ENCODE measurements around the gene TSPYL4. TPM values are rescaled to one million over a fixed set of nuclear protein-coding genes. Genes with fewer than 3 reads are reported as not detected.
"Not testable (repeated sequence)": the region's sequence is repeated elsewhere in the genome, so short reads cannot be mapped to it uniquely, and the experiment has no call there.

The TSPYL4 gene
- total RNA-seq, result 5.2 TPM

DNA sequence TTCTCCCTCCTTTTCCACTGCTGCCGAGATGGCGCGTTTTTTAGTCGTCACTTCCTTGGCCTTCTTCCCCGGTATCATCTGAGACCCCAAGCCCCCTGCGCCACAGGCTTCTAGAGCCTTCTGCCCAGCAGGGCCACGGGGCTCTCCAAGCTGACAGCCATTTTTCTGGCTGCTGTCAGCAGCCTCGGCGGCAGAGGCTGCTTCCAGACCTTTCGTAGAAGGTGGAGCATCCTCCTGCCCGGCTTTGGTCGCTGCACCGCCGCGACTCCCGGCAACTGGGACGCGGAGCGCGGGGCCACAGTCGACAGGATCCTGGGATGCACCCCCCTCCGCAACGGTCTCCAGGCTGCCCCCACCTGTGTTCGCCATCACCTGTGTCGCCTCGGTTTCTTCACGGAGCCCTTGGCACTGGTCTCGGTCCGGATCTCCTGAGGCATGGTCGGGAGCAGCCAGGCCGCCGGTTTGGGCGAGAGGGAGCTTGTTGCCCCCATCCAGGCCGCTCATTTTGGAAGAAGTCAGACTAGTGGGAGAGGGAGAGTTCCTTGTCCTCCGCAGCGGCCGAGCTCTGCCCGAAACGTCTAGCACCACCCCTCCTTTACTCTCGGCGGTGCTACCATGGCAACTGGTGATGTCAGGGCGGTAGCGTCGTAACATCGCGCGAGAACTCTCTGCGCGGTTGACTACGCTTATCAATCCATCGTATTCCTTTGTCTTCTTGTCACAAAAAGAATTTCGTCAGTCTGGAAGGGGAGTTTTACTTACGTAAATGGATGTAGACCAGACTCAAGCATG lies at the start of gene TSPYL4:
TSPYL4 (minus strand) TSS at position 571 of the 792 bp plus-strand sequence; CDS start at position 504, 67 bp downstream.
- peak; percentile 95 for DNase-seq (ENCODE audit: low spot score)
- ATAC-seq, result peak; percentile 88

DNA sequence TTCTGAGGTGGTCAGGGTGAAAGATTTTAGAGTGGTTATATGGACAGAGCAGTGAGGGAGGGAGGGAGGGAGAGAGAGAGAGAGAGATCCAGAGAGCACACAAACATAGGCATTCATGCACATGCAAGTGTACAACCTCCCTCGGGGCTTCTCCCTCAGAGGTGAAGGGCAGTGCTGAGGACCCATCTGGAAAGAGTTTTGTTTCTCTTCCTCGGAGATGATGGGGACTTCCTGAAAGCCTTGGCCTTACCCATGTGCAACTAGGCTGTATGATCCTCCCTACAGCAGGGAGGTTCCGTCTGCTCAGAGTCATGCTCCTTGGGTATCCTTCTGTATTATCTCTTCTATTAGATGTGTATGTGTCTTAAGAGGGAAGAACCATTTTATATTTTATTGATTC lies 47.2 kb upstream of the TSPYL4 start:
- DNase-seq (ENCODE audit: low spot score), result no peak

DNA sequence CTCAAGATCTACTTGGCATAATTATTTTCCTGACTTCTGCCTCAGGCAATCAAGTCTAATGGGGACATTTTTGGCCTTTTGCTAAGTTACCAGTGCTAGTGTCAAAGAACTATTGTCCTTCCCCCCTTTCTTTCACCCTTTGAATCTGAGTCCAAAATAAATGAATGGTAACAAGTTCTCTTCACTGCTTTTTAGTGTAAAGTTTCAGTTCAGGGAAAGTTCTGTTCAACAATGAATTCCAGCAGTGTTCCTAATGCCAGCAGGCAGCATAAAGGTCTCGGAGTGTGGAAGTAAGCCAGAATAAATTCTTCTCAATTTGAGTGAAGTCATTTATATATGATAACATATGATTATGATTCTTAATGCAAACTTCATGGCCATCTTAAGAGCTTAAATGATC lies 46.7 kb upstream of the TSPYL4 start:
- DNase-seq (ENCODE audit: low spot score) (no peak), ATAC-seq (no peak)

More for the DNA sequence above, 47.2 kb upstream of the TSPYL4 start:
- no peak for ATAC-seq

DNA sequence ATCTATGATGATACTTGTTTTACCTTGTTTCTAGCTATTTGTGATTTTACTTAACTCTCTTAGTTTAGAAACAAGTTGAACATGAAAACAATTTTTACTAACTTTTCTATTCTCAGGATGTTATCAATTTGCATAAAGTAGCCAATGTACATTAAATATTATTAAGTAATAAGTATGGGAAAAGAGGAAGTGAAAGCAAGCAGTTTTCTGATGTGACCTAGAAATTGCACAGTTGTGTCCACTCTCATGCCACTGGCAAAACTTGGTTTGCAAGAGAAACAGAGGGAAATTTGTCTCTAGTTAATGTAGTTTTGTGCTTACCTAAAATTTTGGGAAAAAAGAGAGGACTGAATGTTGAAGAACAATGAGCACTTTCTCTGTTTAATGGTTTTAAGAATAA lies 45.1 kb upstream of the TSPYL4 start:
- DNase-seq (ENCODE audit: low spot score) (no peak), ATAC-seq (no peak)

DNA sequence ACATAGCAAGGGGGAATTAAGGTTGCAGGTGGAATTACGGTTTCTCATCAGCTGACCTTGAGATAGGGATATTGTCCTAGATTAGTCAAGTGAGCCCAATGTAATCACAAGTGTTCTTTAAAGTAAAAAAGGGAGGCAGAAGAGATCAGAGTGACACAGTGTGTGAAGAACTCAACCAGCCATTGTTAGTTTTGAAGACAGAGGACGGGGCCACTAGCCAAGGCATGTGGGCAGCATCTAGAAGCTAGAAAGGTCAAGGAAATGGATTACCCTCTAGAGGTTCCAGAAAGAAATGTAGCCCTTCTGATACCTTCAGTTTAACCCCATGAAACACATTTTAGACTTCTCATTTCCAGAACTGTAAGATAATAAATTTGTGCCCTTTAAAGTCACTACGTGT lies 44.4 kb upstream of the TSPYL4 start:
- no peak for ATAC-seq
- DNase-seq (ENCODE audit: low spot score), result no peak

DNA sequence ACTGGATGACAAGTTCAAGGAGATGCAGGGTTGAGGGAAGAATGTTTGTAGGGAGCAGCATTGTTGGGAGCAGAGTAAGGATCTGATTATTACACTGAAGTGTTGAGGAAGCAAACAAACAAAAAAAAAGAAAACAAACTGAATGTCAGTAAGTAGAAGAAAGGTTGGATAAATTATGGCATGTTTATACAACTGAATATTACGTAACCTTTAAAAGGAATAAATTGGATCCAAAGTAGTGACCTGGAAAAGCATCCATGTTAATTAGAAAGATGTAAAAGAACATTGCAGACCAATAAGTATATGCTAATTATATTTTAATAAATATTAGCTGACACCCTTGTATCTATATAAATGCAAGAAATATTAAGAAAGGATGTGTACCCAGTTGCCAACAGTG lies 38.7 kb upstream of the TSPYL4 start:
- DNase-seq (ENCODE audit: low spot score), result no peak
- no peak for ATAC-seq

DNA sequence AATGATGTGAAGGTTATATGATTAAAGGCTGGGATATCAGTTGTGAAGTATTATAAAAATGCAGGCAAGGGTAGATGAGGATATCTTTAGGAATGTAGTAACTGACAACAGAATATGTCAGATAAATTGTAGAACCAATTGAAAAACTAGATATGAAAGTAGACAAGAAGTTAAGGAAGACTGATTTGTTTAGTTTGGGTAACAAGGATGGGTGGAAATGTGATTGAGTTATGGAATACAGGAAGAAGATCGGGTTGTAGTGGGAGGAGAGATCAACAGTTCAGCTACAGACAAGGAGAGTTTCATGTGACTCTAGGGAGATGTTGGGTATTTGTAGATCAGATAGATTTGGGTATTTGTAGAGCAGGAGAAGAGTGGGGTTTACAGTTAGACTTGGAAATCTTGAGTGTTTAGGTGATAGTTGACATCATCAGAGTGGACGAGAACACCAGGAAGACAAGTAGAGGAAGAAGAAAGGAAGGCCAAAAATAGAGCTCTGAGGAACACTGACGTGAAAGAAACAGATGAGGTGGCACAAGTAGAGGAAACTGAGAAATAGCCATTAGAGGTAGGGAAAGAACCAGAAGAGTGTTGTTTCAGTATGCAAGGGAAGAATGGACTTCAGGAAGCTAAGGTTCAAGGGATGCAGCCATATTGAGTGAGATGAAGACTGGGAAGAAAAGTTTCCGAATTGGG lies 38.0 kb upstream of the TSPYL4 start:
- DNase-seq (ENCODE audit: low spot score) (no peak), ATAC-seq (no peak)

DNA sequence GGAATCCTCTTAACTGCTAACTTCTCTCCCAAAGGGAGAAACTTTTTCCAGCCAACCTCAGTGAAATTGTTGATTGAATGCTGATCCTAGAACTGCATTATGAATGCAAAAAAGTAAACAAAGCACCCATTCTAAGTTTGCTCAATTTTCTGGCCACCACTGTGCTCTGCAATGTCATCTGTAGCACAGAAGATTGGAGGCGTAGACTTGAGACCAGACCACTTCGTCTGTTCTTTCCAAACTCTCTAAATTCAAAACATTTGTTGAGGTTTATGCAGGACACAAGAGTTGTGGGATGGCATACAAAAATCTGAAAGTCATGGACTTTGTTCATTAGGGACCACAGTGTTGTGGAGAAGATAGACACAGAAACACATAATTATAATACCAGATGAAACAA lies 36.9 kb upstream of the TSPYL4 start:
- DNase-seq (ENCODE audit: low spot score) (no peak), ATAC-seq (no peak)

DNA sequence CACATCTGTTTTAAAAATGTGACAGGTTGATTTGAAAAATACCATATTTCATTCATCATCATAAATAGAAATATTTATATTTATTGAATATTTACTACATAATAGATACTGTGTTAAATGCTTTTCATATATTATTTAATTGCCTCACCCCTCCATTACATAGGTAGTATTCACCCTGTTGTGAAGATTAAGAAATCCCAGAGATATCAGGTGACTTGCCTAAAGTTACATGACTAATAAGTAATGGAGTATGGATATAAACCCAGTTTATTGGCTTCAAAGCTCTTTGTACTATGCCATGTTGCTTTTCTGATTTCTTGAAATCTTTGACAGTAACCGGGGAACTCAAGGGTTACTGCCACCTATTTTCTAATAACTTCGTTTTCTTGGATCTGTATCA lies 36.0 kb upstream of the TSPYL4 start:
- DNase-seq (ENCODE audit: low spot score), result no peak
- ATAC-seq, result no peak

DNA sequence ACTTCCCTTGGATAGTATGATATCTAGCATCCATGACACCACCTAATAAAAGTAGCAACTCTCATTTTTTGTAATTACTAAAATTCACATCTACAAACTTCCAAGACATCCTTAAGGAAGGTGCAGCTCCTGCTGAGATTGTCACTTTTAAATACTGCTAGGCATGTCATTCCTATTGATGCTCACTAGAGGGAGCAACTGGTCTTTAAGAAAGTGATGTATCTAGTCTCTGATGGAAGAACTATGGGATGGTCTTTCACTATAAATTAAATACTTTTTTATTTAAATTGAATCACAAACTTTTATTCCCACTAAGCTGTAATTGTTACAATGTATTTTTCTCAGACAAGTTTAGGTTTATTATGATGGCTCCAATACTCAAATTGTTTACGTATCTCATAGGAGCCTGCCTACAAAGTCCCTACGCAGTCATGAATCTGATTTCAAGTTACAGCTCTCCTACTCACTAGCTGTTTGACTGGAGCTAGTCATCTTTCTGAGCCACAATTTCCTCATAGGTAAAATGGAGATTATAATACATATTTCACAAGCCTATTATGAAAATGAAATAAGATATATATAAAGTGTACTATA lies 33.9 kb upstream of the TSPYL4 start:
- ATAC-seq, result peak; percentile 91
- no peak for DNase-seq (ENCODE audit: low spot score)

DNA sequence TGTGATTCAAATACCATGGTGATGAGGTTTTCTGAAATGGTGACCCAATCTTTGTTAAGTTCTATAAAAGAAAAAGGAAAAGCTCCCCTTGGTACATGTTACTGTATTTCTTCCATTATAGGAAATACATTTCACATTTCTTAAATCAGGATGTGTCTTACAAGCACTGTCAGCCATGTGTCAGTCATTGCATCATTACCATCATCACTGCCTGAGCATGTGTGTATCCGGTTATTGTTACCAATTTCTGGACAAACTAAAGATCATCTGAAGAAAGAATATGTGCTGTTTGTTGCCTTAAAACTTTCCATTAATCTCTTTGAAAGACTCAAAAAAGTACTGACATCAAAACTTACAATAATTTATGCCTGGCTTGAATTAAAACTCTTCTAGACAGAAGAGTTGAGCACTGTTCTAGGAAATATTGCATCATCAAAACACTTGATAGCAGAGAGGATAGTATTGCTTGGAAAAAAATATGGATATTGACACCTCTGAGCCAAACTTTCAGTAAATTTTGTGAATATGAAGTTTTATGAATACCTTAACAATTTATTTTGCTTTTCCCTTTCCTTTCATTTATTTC lies 33.0 kb upstream of the TSPYL4 start:
- no peak for ATAC-seq
- no peak for DNase-seq (ENCODE audit: low spot score)

DNA sequence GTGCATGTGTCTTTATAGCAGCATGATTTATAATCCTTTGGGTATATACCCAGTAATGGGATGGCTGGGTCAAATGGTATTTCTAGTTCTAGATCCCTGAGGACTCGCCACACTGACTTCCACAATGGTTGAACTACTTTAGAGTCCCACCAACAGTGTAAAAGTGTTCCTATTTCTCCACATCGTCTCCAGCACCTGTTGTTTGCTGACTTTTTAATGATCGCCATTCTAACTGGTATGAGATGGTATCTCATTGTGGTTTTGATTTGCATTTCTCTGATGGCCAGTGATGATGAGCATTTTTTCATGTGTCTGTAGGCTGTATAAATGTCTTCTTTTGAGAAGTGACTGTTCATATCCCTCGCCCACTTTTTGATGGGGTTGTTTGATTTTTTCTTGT lies 31.1 kb upstream of the TSPYL4 start:
- not testable (repeated sequence) for DNase-seq (ENCODE audit: low spot score); ATAC-seq

DNA sequence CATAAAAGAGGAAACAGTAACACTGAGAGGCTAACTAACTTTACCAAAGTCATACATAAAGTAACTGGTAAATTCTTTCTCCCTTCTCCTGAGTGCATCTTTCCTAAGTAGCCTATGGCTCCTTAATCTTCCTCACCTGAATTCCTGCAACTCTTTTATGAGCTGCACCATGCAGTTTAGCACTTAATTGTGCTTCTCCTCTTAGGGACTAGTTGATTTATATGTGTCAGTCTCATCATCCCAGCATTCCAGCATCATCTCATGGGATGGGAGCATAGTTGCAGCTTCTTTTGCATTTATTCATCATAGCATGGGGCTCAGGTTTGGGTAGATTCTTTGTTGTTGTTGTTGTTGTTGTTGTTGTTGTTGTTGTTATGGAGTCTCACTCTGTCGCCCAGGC lies 29.3 kb upstream of the TSPYL4 start:
- ATAC-seq (no peak), DNase-seq (ENCODE audit: low spot score) (no peak)

DNA sequence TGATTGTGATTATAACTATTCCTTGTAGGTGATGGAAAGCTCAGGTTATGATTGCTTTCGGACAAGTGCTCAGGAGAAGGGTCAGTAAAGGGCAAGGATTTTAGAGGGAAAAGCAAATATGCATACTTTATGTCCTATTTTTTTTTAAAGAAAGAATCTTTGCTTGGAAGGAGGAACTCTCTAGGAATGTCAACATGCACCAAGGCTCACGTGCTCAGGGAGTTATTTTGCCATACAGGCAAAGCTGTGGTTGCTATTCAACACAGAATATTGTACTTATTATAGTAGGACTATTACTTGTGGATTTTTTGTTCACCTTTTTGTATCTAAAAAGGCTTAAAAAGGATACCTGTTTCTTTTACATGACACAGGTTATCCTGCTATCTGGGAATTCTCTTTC lies 28.8 kb upstream of the TSPYL4 start:
- no peak for ATAC-seq
- DNase-seq (ENCODE audit: low spot score), result no peak

DNA sequence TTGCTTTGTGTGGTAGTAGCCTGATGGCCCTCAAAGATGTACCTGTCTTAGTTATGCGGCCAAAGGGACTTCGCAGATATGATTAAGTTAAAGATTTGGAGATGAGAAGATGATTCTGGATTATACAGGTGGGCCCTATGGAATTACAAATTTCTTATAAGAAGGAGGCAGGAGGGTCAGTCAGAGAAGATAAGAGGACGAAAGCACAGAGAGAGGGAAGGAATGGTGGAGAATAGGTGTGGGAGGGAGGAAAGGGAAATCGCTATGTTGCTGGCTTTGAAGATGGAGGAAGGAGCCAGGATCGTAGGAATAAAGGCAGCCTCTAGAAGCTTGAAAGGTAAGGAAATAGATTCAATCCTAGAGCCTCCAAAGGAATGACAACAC lies 27.1 kb upstream of the TSPYL4 start:
- ATAC-seq (no peak), DNase-seq (ENCODE audit: low spot score) (no peak)

DNA sequence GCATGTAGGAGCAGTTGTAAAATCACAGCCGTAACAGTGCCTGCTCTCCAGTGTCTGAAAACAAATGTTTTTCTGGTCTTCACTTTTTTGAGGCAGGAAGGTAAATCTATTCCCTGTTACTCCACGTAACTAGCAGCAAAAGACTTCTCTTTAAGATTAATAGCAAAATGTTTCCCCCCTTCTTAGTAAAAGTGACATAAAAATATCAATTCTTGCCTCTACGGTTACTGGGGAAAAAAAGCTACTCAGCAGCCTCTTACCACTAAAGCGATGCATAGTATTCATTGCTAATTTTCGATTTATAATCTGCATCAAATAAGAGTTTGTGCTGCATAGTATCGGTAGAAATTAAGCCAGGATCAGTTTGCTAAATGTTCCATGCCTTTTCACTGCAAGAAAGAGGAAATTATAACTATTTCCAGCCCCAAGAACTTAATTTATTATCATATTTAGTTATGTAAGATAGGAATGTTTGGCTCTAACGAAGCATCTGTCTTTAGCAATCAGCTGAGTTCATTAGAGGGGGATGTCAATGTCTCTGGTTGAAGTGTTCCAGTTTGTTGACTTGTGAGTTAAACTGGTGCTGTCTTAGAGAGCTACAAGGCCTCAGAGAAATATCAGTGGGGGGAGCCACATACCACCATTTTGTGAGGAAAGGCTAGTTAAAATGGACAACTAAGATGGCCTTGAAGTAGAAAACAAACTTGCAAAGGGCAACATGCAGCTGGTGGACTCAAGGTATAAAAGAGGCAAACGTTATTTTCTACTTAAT lies 26.5 kb upstream of the TSPYL4 start:
- DNase-seq (ENCODE audit: low spot score) (no peak), ATAC-seq (no peak)

DNA sequence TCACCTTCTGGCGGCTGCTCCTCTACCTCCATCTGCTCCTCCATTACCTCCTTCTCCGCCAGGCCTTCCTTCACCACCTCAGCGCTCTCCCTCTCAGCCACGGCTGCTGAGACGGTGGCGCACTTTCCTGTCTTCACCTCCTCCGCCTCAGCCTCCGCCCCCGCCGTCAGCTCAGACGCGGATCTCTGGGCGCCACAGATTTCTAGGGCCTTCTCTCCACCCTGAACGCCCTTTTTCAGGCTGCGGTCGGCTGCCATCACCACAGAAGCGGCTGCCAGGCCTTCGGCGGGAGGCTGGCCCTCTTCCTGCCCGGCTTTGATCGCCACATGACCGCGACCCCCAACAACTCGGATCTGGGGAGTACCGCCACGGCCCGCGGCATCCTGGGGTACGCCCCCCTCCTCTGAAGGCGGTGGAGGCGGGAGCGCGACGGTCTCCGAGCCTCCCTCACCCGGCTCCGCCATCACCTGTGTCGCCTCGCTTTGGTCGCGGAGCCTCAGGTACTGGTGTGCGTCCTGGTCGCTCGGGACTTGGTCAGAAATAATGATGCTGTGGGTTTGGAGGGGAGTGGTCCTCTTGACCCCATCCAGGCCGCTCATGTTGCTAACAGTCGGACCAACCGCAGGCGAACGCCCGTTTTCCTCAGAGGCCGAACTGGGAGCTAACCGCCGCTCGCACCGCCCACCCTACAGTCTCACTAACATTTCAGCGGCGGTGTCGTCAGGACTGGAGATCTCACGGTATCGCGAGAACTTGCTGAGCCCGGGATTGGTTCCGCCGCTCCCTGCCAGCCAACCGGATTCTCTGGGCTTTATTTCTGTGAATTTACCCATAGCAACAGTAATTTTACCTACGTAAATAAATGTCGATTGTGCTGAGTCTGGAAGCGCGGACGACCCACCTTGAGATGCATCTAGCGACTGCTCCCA lies 25.6 kb upstream of the TSPYL4 start, which contains the start of gene TSPYL1:
TSPYL1 (minus strand) TSS at position 699 of the 929 bp plus-strand sequence; CDS start at position 599, 100 bp downstream.
- ATAC-seq (peak; percentile 93), DNase-seq (ENCODE audit: low spot score) (peak; percentile 96)

DNA sequence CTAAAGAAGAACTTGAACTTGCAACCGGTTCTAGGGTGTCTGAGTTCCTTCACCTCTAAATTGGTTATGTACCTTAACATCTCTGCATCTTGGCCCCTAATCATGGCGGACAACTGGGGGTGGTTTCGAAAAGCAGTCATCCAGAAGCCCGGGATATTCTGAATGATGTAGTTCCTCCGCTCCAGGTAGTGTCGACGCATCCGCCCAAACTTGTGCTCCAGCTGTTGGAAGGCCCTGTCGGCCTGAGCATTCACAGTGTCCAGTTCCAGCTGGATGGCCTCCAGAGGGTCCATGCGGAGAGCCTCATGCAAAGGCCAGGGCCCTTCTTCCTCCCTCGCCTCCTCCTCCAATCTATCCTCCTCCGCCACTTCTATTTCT lies 25.0 kb upstream of the TSPYL4 start:
- ATAC-seq (peak; percentile 62), DNase-seq (ENCODE audit: low spot score) (peak; percentile 66)

DNA sequence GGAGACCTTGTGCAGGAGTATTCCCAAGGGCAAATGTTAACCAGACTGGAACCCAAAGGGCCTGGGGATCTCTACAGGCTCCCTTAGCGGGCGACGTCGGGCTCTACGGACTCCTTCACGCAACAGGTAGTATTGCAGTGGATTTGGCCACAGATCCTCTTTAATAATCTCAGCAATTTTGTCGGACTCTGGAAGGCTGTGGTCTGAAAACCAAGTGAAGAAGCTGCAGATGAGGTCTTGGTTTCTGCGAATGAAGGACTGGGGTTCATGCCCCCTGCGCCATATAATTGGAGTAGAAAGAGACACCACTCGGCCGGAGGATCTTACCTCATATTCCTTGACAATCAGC lies 24.6 kb upstream of the TSPYL4 start:
- DNase-seq (ENCODE audit: low spot score) (no peak), ATAC-seq (no peak)

DNA sequence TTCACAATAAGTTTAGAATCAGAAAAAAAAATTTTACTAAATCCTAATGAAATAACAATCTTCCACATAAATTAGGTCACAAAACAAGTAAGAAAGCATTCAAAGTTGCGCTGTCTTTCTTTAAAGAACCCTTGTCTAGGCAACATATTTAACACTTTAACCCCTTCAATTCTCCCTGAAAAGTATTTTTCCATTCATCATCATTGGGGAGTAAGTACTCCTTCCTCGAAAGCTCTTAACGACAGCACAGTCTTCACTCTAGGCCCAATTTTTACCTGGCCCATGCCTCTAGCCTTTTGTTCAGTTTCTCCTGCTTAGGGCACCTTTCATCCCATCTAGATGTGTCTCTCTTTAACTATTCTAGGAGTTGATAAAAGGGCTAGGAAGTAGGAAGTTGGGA lies 23.2 kb upstream of the TSPYL4 start:
- DNase-seq (ENCODE audit: low spot score), result no peak
- ATAC-seq, result no peak

All from left lobe of liver (tissue), 2 donors.